Parathyroid adenoma (tissue), 2 donors: ENCODE results near the gene RESP18.

Experiments
- H2AFZ ChIP-seq: fragments of 300-600 bp; sonication (generic); one replicate; pipeline ENCODE4 v1.7.0; 2017; ENCODE audit warnings: antibody characterized with exemption, mild to moderate bottlenecking
- H3K27ac ChIP-seq: fragments of 300-600 bp; sonication (generic); one replicate; pipeline ENCODE4 v1.7.0; 2017
- H3K27me3 ChIP-seq: fragments of 300-600 bp; sonication (generic); one replicate; pipeline ENCODE4 v1.7.0; 2017; ENCODE audit warnings: low read length; ENCODE audit not compliant: control insufficient read depth, insufficient read depth
- H3K36me3 ChIP-seq: fragments of 300-600 bp; sonication (generic); one replicate; pipeline ENCODE4 v1.7.0; 2017; ENCODE audit warnings: low read length; ENCODE audit not compliant: control insufficient read depth, insufficient read depth
- H3K4me1 ChIP-seq: fragments of 300-600 bp; sonication (generic); one replicate; pipeline ENCODE4 v1.7.0; 2017; ENCODE audit warnings: control low read depth
- H3K4me2 ChIP-seq: fragments of 300-600 bp; sonication (generic); one replicate; pipeline ENCODE4 v1.7.0; 2017; ENCODE audit warnings: low read length
- H3K4me3 ChIP-seq: fragments of 300-600 bp; sonication (generic); one replicate; pipeline ENCODE4 v1.7.0; 2017; ENCODE audit warnings: low read depth, low read length
- H3K79me2 ChIP-seq: fragments of 300-600 bp; sonication (generic); one replicate; pipeline ENCODE4 v1.7.0; 2017; ENCODE audit warnings: control low read depth
- H3K9ac ChIP-seq: fragments of 300-600 bp; sonication (generic); one replicate; pipeline ENCODE4 v1.7.0; 2017; ENCODE audit warnings: mild to moderate bottlenecking
- H3K9me3 ChIP-seq: fragments of 300-600 bp; sonication (generic); one replicate; pipeline ENCODE4 v1.7.0; 2017; ENCODE audit warnings: low read length; ENCODE audit not compliant: control insufficient read depth
- TF ChIP-seq, protein P1 (sequence below): fragments of 300-600 bp; sonication (generic); IDR thresholded peaks from one replicate; pipeline ENCODE4 v1.7.0; 2017; ENCODE audit warnings: antibody characterized with exemption, mild to moderate bottlenecking
- donor health status: primary hyperparathyroidism.

Gene RESP18

DNA sequence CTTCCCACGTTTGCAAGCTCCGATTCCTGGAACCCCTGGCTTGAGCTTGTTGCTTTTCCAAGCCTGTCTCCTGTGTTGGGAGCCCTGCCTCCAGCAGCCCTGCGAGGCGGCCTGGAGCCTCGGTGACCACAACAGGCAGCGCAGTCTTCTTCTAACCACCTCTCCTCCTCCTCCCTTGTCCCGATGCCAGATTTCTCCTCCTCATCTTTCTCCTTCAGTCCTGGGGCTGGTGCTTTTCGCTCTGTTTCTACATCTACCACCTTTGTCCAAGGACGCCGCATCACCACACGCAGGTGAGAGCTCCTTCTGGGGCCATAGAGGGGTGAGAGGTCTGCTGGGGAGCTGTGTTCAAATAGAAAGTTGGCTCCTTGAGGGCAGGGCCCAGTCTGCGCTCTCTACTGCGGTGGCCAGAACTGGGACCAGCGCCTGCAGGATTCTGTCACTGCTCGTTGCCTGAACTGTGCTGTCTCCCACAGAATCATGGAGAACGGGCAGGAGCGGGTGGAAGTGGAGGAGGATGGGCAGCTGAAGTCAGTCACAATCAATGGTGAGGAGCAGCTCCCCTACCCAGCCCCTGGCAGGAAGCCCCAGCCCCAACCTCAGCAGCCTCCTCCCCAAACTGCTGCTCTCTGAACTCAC, 49.5 kb downstream of the RESP18 start:
- Histone ChIP-seq H3K4me3 (no peak overlapping the region), H3K4me1 (peaks cover 13% of the 10 kb centered on the region), H3K36me3 (no peaks in the 10 kb centered on the region), H3K9ac (no peak overlapping the region), H2AFZ (no peak overlapping the region), H3K27me3 (no peaks in the 10 kb centered on the region), H3K27ac (no peak overlapping the region), H3K4me2 (no peak overlapping the region), H3K9me3 (no peaks in the 10 kb centered on the region), H3K79me2 (no peaks in the 10 kb centered on the region)
- TF ChIP-seq, protein P1, sequence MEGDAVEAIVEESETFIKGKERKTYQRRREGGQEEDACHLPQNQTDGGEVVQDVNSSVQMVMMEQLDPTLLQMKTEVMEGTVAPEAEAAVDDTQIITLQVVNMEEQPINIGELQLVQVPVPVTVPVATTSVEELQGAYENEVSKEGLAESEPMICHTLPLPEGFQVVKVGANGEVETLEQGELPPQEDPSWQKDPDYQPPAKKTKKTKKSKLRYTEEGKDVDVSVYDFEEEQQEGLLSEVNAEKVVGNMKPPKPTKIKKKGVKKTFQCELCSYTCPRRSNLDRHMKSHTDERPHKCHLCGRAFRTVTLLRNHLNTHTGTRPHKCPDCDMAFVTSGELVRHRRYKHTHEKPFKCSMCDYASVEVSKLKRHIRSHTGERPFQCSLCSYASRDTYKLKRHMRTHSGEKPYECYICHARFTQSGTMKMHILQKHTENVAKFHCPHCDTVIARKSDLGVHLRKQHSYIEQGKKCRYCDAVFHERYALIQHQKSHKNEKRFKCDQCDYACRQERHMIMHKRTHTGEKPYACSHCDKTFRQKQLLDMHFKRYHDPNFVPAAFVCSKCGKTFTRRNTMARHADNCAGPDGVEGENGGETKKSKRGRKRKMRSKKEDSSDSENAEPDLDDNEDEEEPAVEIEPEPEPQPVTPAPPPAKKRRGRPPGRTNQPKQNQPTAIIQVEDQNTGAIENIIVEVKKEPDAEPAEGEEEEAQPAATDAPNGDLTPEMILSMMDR, result no peak

DNA sequence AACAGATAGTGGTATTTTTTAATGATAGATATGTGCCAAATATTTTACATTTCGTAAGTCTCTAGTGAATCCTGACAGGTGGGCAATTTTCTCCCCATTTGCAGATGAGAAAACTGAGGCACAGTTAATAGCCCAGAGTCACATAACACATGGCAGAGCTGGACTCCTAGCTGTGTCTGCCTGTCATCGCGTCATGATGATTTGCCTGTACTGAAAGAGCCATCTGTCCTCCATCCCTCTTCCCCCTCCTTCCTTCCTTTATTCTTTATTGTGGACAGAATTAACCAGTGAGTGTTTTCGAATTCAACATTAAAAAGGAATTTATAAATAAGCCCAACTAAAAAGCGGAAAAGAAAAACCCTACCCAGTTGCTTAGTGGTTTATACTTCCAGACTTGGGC, 50.2 kb downstream of the RESP18 start:
- H2AFZ ChIP-seq, result no peak overlapping the region
- no peak overlapping the region for H3K4me2 ChIP-seq
- H3K27me3 ChIP-seq, result no peaks in the 10 kb centered on the region
- H3K9me3 ChIP-seq, result no peaks in the 10 kb centered on the region
- no peaks in the 10 kb centered on the region for H3K36me3 ChIP-seq
- H3K27ac ChIP-seq, result no peak overlapping the region
- H3K4me3 ChIP-seq, result no peak overlapping the region
- H3K4me1 ChIP-seq, result peaks cover 16% of the 10 kb centered on the region
- no peak overlapping the region for H3K9ac ChIP-seq
- TF ChIP-seq, protein P1, result no peak
- no peaks in the 10 kb centered on the region for H3K79me2 ChIP-seq

DNA sequence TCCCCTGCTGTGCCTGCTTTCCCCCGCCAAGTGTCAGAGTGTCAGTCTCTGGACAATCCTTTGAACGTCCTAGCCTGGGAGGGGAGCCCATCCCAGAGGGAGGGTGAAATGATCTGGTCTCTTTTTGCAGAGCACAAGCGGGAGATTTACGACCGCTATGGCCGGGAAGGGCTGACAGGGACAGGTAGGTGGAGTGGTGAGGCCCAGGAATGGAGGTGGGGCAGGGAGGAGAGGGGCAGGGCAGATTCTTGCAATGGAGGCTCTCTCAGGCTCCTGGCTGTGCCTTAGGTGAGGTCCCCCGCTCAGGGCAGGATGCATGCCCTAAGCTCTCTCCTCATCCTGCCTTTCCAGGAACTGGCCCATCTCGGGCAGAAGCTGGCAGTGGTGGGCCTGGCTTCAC, 51.0 kb downstream of the RESP18 start:
- TF ChIP-seq, protein P1, result no peak
- Histone ChIP-seq H3K9ac (no peak overlapping the region), H3K4me1 (peaks cover 16% of the 10 kb centered on the region), H3K4me2 (no peak overlapping the region), H3K79me2 (no peaks in the 10 kb centered on the region), H3K4me3 (no peak overlapping the region), H3K27ac (no peak overlapping the region), H3K27me3 (no peaks in the 10 kb centered on the region), H3K36me3 (no peaks in the 10 kb centered on the region), H3K9me3 (no peaks in the 10 kb centered on the region), H2AFZ (no peak overlapping the region)

DNA sequence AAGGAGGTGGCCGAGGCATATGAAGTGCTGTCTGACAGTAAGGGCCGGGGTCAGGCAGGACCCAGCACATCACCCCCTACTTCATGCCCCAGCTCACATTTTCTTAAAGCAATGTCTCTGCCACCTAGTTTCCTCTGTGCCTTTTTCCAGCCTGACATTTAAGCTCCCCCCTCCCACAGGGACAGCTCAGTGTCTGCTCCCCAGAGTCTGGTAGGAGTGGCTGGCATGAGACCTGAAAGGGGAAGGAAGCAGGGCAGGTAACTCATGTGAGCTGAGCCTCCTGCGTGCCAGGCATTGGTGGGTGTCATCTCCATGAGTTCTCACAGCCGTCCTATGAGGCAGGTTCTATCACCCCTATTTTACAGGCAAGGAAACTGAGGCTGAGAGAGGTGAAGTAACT, 51.9 kb downstream of the RESP18 start:
- Histone ChIP-seq H3K9me3 (no peaks in the 10 kb centered on the region), H3K4me2 (no peak overlapping the region), H3K4me3 (no peak overlapping the region), H3K27ac (no peak overlapping the region), H3K9ac (no peak overlapping the region), H3K36me3 (no peaks in the 10 kb centered on the region), H3K27me3 (no peaks in the 10 kb centered on the region), H3K79me2 (no peaks in the 10 kb centered on the region), H2AFZ (no peak overlapping the region), H3K4me1 (peaks cover 16% of the 10 kb centered on the region)
- TF ChIP-seq, protein P1, result no peak

DNA sequence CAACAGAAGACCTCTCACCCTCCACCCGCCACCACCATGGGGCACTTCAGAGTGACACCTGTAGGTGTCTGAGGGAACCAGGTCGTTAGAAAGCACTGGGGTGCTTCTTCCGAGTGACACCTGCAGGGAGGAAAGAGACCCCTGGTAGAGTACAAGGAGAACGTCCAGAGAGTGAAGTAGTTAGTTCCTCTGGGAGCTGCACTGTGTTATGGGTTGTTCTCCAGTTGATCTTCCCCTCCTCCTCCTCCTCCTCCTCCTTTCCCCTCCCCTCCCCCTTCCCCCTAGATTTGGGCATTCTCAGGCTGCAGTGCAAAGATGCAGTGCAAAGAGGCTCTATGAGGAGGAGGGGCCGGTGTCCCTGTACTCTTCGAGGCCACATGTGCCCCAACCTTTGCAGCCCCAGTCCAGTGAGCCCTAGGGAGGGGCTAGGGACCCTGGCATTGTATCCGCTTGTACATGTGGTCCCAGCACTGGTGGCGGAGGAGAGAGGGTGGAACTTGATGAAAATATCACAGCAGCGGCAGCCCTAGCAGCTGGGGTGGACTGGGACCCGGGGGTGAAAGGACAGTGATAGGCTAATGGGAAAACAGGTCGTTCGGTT, 52.5 kb downstream of the RESP18 start:
- Histone ChIP-seq H3K27me3 (no peaks in the 10 kb centered on the region), H3K4me1 (peaks cover 16% of the 10 kb centered on the region), H2AFZ (peak overlapping the region; percentile 74), H3K4me3 (peak overlapping the region; percentile 72), H3K9me3 (no peaks in the 10 kb centered on the region), H3K27ac (peak overlapping the region; percentile 82), H3K79me2 (no peaks in the 10 kb centered on the region), H3K4me2 (peak overlapping the region; percentile 69), H3K36me3 (no peaks in the 10 kb centered on the region), H3K9ac (peak overlapping the region; percentile 68)
- TF ChIP-seq, protein P1, result no peak
